ENCODE measurements around the gene MEIS2.

GRCh38 chr15:37055481-37055880 lies 44.9 kb downstream of the MEIS2 start:
- no peak for TF ChIP-seq CTCF (conservative IDR thresholded peaks at IDR 0.05 in 1 of 2, IDR thresholded peaks at IDR 0.05 in 1 of 2; ENCODE audit: extremely low read depth in 1 of 2, insufficient read depth in 1 of 2, low read depth in 1 of 2, low read length in 2 of 2)
- TF ChIP-seq EZH2 (IDR thresholded peaks at IDR 0.05; ENCODE audit: borderline replicate concordance, low read length): no peak
